Activated CD8-positive, alpha-beta memory T cell treated with anti-CD3 and anti-CD28 coated beads, Interleukin-2, amount 50 U/mL, for 48 hours (primary cell): Measurements from ENCODE around the gene PDE6C.
A peak's percentile ranks its signal among the peaks of the same experiment; 100 is the strongest.
"Not testable (repeated sequence)": the region's sequence is repeated elsewhere in the genome, so short reads cannot be mapped to it uniquely, and the experiment has no call there.

Source experiments
- DNase-seq: peaks from one replicate; pipeline ENCODE4 v3.0.0-alpha.2; 2020

PDE6C gene

GRCh38 chr10:93652857-93653256 is 40.5 kb downstream of the PDE6C start:
- no peak for DNase-seq

- no peak for DNase-seq
Measured at GRCh38 chr10:93654201-93654600, 41.9 kb downstream of the PDE6C start.

- no peak for DNase-seq
Measured at GRCh38 chr10:93656155-93656554, 43.8 kb downstream of the PDE6C start.

GRCh38 chr10:93657757-93658156 is 45.4 kb downstream of the PDE6C start:
- DNase-seq: no peak

GRCh38 chr10:93666030-93666429 is 53.7 kb downstream of the PDE6C start:
- DNase-seq: no peak

GRCh38 chr10:93667795-93668194 is 55.5 kb downstream of the PDE6C start:
- no peak for DNase-seq

- no peak for DNase-seq
Measured at GRCh38 chr10:93670372-93670771, 58.0 kb downstream of the PDE6C start.

- no peak for DNase-seq
Measured at GRCh38 chr10:93671042-93671441, 58.7 kb downstream of the PDE6C start.

- DNase-seq: no peak
Measured at GRCh38 chr10:93672022-93672678, 59.8 kb downstream of the PDE6C start.

GRCh38 chr10:93672890-93673289 is 60.6 kb downstream of the PDE6C start:
- no peak for DNase-seq

GRCh38 chr10:93673791-93674190 is 61.5 kb downstream of the PDE6C start:
- no peak for DNase-seq

GRCh38 chr10:93678386-93678785 is 66.0 kb downstream of the PDE6C start:
- no peak for DNase-seq

- no peak for DNase-seq
Measured at GRCh38 chr10:93678805-93679587, 66.7 kb downstream of the PDE6C start.

GRCh38 chr10:93680412-93681047 is 68.2 kb downstream of the PDE6C start:
- DNase-seq: no peak

- no peak for DNase-seq
Measured at GRCh38 chr10:93687737-93688136, 75.4 kb downstream of the PDE6C start.

GRCh38 chr10:93695740-93696139 is 83.4 kb downstream of the PDE6C start:
- no peak for DNase-seq

- DNase-seq: not testable (repeated sequence)
Measured at GRCh38 chr10:93696582-93696981, 84.2 kb downstream of the PDE6C start.

GRCh38 chr10:93697207-93697606 is 84.9 kb downstream of the PDE6C start:
- DNase-seq: no peak

GRCh38 chr10:93701866-93702209 is 89.5 kb downstream of the PDE6C start:
- DNase-seq: no peak

- DNase-seq: peak; percentile 97
Measured at GRCh38 chr10:93702210-93703001, 90.1 kb downstream of the PDE6C start, which contains the start of gene FRA10AC1. FRA10AC1 (minus strand) TSS chr10:93702592; CDS start chr10:93700106, 2,486 bp downstream.

GRCh38 chr10:93703066-93703465 is 90.7 kb downstream of the PDE6C start:
- DNase-seq: no peak

- no peak for DNase-seq
Measured at GRCh38 chr10:93703841-93704240, 91.5 kb downstream of the PDE6C start.

GRCh38 chr10:93704451-93704850 is 92.1 kb downstream of the PDE6C start:
- no peak for DNase-seq
